ENCODE results near the gene CFTR. TPM values are rescaled to one million over a fixed set of nuclear protein-coding genes. Genes with fewer than 3 reads are reported as not detected.

The CFTR gene
- total RNA-seq, 1 experiment from 2014 or later = 1.2 TPM

- Histone ChIP-seq H3K18ac (ENCODE audit: insufficient read length, low read depth, low read length) (no peak overlapping the region), H2BK120ac (ENCODE audit: low read depth, low read length, poor library complexity, severe bottlenecking) (no peak overlapping the region), H3K14ac (ENCODE audit: insufficient read depth, low read length) (no peak overlapping the region), H2BK20ac (ENCODE audit: low read depth, low read length, poor library complexity, severe bottlenecking) (no peak overlapping the region), H2BK5ac (ENCODE audit: insufficient read length, low read length) (no peak overlapping the region), H3K79me2 (ENCODE audit: insufficient read depth, low read length) (no peaks in the 10 kb centered on the region), H3K9ac (ENCODE audit: extremely low read depth, insufficient read length, low read length) (no peak overlapping the region), H3K79me1 (ENCODE audit: insufficient read depth, low read depth, low read length, poor library complexity, severe bottlenecking) (no peaks in the 10 kb centered on the region), H2AK5ac (ENCODE audit: insufficient read length, low read length) (no peak overlapping the region), H3T11ph (ENCODE audit: low read length) (no peak overlapping the region), H3K56ac (ENCODE audit: insufficient read length, low read depth, low read length) (no peak overlapping the region), H3K9me3 (ENCODE audit: control insufficient read depth, low read depth, low read length) (no peaks in the 10 kb centered on the region), H3K4me2 (ENCODE audit: insufficient read depth, insufficient read length, low read length) (no peak overlapping the region), H4K20me1 (ENCODE audit: control insufficient read depth, insufficient read depth, insufficient read length) (no peaks in the 10 kb centered on the region), H3K23me2 (ENCODE audit: insufficient read length, low read depth, low read length, poor library complexity, severe bottlenecking) (no peaks in the 10 kb centered on the region), H3K4ac (ENCODE audit: low read depth, low read length) (no peak overlapping the region), H2BK12ac (ENCODE audit: insufficient read length, low read depth, low read length) (no peak overlapping the region), H3K23ac (ENCODE audit: insufficient read length, low read depth, low read length) (no peak overlapping the region), H3K4me1 (ENCODE audit: insufficient read depth, low read length) (no peaks in the 10 kb centered on the region), H2BK15ac (ENCODE audit: low read depth, low read length) (no peak overlapping the region), H4K8ac (replicated peaks; ENCODE audit: insufficient read length, low read depth, low read length) (no peak overlapping the region), H4K91ac (ENCODE audit: insufficient read length, low read depth, low read length) (no peak overlapping the region), H4K5ac (ENCODE audit: insufficient read length, low read depth, low read length) (no peak overlapping the region), H3K27ac (ENCODE audit: insufficient read length, low read depth, low read length) (no peak overlapping the region), H3K27me3 (ENCODE audit: insufficient read depth, low read length) (no peaks in the 10 kb centered on the region), H2AFZ (ENCODE audit: low read length) (no peak overlapping the region)
- no CpG with 5 or more reads among the region's 3 CpGs for whole genome bisulfite sequencing (ENCODE audit: extremely low coverage, insufficient read length, low lambda C conversion rate)
- Mint-ChIP-seq H3K4me1 (peaks cover 5% of the 10 kb centered on the region in 2 experiments), H3K4me3 (no peak overlapping the region), H3K27me3 (ENCODE audit: low read depth) (no peaks in the 10 kb centered on the region), H3K36me3 (ENCODE audit: insufficient read depth in 1 of 3, low read depth in 3 of 3) (no peaks in the 10 kb centered on the region), H3K9me3 (no peaks in the 10 kb centered on the region), H3K27ac (no peak overlapping the region)
- TF ChIP-seq CTCF (conservative IDR thresholded peaks at IDR 0.05) = no peak; the same call in 2 of the 3 replicates
- no peak for DNase-seq
These were observed 25.4 kb downstream of the CFTR start for GRCh38 chr7:117505238-117505637.
